HPDE6-E6E7 (cell line): ENCODE measurements around the gene NUMB.
A peak's percentile ranks its signal among the peaks of the same experiment; 100 is the strongest.
"Not testable (repeated sequence)": the region's sequence is repeated elsewhere in the genome, so short reads cannot be mapped to it uniquely, and the experiment has no call there.

Source experiments
- DNase-seq: peaks from one replicate; pipeline ENCODE4 v3.0.0; 2011; ENCODE audit warnings: missing footprints; ENCODE audit errors: extremely low spot score

NUMB gene

DNA sequence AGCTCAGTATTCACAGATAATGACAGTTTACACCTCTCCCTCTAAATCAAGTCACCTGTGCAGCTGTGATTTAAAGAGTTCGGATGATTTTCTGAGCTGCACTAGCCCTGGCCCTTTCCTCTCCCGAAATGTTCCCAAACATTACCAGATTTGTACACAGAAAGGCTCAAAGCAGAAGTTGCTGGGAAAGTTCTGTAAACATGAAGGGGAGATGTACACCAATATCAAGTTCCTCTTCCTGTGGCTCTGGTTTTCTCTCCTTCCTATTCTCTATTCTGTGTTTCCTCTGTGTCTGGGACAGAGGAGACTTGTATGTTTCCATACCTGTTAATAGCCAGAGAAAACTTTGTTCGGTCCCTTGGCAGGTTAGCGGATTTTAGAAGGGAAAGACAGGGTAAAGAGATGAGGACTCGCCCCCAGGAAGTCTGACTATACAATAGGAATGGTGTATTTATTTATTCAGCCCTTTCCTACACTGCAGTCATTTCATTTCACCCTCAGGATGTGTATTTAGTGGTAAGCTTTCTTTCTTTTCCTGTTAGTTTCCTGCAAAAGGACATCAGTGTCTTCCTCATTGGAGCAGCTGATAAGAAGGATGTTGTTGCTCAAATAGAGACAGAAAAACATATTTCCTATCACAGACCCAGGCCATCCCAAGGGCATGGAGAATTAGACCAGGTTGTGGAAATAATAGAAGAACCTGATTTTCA is 7.6 kb upstream of the NUMB start:
- no peak for DNase-seq

DNA sequence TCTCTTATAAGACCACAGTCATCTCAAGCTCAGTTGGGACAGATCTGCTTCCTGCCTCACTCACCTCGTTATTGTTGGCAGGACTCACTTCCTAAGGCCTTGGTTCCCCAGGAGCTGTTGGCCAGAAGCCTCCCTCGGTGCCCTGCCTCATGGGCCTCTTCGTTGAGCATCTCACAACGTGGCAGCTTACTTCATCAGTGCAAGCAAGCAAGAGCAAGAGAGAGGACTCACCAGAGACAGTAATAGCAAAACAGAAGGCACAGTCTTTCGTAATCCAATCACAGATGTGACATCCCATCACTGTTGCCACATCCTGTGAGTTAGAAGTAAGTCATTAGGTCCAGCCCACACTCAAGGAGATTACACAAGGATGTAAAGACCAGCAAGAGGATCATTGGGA is 5.1 kb upstream of the NUMB start:
- DNase-seq: peak; percentile 63

DNA sequence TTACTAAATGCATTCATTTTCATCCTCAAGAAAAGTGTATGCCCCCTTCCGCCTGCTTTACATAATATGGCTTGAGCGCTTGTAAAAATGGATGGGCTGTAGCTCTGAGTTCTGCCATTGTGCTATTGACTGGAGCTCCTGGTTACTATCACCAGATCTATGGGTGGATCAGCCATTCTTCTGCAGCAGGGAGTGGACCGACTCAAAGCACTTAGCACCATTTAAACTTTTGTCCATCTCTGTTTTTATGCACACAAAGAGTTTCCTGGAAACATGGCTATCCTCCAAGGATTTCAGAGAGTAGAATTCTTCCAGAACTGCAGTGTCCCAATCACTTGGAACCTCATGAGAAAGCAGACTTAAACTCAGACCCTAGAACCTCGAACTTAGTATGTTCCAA is 4.5 kb upstream of the NUMB start:
- DNase-seq: no peak

DNA sequence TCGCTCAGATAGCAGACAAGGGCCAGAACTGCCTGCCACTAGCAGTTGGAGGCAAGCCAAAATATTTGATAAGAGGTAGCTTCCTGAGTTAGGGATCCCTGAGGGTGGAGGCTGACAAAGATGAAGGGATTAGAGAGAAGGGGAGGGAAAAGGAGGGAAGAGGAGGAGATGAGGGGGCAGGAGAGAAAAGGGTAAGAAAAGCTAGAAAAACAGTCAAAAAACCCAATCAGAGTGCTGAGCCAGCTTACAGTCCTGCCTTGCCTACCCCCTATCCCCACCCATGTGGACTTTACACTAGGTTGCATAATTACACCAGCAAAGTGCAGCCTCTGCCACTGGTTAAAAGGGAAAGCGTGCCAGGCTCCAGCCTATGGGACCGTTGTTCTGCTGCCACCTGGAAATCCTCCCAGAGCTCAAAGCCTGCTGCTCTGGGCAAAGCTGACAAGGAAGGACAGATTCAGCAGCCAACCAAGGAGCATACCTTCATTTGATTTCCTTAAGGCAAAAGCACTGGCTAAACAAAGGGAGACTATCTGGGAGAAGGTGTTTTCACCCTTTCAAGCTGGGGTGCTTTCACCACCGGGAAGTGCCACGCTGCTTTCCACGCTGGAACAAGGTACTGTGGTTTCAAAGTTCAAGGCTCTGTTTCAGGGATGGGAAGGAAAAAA is 3.8 kb upstream of the NUMB start:
- DNase-seq: no peak

DNA sequence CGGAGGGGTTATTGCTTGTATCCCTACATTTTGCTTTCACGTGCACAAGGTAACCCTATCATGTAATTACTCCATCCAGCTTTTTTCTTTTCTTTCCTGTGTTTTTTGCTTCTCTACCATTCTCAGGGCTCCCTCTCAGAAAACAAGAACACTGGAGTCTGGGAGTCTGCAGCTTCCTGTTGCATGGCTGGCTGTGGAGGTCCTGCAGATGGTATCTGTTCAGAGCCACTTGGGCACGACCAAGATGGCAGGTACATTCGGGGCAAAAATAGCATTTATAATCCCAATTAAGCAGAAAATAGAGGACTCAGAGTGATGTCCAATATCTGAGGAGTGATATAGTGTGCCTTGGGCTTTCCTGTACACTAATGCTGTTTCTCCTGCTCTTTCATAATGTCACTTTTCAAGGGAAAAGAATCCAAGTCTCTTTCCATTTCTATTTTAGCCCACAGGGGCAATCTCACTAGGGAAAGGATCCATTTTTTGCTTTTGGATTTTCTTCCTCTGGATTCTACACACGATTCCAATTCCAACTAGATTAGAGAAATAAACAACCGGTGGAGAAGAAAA is 3.2 kb upstream of the NUMB start:
- DNase-seq: no peak

DNA sequence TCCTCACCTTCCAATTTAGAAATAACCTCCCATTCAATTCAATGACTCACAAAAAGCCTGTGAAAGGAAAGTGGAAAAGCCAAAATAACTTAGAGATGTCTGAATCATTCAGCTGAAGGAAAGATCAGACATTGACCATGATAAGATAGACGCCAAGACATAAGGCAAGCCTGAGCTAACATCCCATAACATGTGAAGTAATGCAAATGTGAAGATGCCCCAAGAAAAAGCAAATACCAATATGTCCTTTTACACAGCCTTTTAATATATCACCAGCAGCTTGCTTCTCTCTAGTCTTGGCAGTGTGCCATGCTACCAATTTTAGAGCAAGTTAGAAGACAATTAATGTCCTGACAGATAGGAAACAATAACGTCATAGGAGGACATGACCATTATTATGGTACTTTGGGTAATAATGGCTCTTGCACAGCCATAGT is 2.4 kb upstream of the NUMB start:
- DNase-seq: no peak

DNA sequence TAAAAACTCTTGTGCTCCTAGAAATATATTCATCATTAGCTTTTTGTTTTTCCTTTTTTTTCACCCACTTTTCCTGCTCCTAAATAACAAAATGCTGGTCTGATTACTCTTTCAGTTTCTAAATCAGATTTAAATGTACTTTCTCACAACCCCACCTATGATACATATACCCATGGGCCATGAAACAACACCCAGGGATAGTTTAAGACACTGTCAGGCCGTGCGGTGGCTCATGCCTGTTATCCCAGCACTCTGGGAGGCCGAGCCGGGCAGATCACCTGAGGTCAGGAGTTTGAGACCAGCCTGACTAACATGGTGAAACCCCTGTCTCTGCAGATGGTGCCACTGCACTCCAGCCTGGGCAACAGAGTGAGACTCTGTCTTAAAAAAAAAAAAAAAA is 1.6 kb upstream of the NUMB start:
- DNase-seq: no peak

DNA sequence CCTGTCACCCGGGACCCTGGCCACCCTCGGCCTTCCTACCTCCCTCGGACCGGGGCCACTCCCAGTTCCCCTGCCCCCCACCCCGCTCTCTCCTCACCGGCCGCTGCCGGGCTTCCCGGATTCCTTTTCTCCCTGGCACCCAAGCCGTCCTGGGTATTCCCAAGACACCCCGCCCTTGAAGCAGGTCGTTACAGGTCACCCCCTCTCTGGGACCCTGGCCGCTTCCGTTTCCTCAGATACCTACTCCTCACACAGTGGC is 493 bp downstream of the NUMB start:
- no peak for DNase-seq

DNA sequence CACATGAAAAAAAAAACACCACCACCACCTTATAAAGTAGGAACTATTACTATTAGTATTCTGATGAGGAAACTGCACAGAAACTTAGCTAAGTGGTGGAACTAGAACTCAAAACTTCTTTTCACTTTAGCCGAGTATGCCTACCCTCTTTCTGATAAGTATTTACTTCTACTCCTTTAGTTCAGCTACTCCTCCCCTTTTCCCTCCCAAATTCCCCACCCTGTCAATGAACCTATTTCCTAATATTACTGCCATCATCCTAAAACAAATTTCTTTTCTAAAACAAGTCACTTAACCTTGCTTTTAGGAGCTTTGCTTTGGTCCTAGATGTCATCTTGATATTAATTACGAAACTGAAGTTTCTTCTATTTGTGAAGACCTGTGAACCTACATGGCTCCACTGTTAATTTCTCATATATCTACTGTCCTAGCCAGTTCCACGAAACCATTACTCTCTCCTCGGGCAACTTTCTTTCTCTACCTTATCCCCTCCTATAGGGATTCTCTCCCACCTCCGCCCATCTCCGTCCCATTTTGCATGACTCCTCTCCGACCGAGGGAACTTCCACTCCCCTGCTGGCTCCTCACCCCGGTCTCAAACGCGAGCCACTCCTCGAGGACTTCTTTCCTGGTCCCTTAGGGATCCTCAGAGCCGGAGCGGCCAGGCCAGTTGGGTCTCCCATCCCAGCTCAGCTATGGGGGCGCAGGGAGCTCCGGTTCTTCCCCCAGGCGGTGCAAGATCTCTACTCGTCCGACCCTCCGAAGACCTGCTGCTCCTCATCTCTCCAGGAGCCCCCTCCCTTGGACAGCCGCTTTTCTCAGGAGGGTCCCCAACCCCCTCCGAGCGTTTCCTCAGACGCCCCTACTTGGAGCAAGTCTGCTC is 1.1 kb downstream of the NUMB start:
- DNase-seq: no peak

DNA sequence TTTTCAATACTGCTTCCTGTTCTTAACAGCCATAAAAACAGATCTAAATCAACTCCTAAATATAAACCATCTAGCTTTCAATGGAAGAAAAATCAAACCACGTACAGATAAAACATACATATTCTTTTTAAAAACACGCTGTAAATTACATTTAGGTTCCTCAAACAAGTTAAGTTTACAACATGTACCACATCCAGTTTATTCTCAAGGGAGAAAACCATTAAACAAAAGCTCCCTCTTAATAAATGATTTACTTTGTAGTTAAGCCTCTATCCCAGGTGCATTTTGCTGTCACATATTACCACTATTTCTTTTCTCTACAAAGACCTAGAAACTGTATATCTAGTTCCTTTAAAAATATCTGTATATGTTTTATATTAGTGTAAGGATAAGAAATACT is 3.1 kb downstream of the NUMB start:
- no peak for DNase-seq

DNA sequence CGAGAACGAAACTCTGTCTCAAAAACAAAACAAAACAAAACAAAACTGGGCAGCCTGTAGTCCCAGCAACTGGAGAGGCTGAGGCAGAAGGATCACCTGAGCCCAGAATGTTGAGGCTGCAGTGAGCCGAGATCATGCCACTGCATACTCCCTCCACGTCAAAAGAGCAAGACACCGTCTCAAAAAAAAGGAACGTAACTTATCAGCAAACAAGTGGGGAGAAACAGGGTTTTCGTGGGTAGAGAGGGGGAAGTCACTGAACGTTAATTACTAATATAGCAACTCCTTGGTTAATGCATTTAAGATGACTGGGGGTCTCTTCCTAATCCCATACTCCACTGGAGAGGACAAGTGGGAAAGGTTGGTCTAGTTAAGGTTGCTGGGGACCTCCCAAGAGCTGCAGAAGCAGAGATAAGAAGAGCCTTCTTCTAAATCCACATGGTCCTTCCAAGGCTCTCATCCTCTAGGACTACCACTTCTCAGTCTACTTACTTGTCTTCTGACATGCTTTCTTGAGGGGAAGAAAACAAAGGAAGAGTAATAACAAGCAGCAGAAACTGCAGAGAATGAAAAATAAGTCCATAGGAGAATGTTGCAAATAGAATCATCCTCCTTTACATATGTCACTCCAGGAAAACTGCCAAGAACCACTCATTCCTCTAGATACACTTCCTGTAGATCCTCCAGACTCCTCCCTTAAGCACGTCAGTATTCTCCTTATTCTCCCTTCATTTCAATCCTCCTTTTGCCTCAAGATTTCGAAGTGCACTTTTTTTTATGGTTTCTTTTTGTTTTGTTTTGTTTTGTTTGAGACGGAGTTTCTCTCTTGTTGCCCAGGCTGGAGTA is 5.8 kb downstream of the NUMB start:
- DNase-seq: no peak

DNA sequence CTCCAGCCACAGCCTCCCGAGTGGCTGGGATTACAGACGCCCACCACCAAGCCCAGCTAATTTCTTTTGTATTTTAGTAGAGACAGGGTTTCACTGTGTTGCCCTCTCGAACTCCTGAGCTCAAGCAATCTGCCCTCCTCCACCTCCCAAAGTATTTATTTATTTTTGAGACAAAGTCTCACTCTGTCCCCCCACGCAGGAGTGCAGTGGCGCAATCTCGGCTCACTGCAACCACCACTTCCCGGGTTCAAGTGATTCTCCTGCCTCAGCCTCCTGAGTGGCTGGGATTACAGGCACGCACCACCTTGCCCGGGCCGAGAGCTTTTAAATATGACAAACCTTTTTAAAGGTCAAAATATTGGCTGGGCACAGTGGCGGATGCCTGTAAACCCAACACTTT is 14.6 kb downstream of the NUMB start:
- no peak for DNase-seq

DNA sequence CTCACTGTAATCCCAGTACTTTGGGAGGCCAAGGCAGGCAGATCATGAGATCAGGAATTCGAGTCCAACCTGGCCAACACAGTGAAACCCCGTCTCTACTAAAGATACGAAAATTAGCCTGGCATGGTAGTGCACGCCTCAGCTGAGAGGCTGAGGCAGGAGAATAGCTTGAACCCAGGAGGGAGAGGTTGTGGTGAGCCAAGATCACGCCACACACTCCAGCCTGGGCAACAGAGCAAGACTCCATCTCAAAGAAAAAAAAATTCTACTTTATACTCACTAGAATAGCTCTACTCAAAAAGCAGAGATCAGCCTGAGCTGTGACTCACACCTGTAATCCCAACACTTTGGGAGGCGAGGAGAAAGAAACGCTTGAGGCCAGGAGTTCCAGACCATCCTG is 17.1 kb downstream of the NUMB start:
- DNase-seq: no peak

DNA sequence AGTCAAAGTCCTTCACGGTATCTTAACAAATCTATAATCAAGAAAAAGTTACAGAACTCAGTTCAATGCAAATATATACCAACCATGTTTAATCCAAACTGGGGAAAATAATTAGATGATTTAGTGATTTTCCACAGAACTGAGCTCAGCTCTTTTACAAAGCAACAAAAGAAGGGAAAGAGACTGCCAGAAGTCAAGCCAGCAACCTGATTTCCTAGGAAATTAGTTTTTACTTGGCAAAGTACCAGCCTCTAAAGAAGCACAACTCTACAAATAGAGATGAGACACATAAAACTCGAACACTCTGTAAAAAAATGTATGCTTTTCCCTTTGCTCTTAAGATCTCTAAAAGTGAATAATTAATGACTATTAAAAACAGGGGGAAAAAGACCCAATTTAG is 19.4 kb downstream of the NUMB start:
- no peak for DNase-seq

DNA sequence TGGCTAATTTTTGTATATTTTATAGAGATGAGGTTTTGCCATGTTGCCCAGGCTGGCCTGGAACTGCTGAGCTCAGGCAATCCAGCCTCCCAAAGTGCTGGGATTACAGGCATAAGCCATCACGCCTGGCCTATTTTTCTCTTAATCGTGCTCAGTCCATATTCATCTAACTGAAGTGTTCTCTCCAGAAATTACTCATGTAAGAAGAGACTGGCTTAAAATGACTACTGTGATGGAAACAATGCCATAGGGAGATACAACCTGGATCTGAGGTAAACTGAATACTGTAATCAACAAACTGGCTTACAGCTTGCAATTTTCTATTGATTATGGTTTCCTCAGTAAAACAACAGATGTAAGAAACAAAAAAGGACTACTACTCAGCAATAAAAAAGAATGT is 21.1 kb downstream of the NUMB start:
- DNase-seq: no peak

DNA sequence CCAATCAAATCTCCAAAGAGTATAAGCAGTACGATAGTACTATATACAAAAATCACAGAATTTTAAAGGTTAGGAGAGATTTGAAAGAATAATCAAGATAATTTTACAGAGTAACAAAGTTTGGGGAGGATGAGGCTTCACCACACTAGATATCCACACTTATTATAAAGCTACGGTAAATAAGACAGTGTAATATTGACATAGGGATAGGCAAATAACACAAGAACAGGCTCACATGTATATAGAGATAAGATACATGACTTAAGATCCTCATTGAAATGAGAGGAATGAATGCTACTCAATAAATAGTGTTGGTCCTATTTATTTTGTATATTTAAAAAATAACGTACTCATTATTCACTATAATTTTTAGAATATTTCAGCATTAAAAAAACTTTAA is 26.2 kb downstream of the NUMB start:
- DNase-seq: no peak

DNA sequence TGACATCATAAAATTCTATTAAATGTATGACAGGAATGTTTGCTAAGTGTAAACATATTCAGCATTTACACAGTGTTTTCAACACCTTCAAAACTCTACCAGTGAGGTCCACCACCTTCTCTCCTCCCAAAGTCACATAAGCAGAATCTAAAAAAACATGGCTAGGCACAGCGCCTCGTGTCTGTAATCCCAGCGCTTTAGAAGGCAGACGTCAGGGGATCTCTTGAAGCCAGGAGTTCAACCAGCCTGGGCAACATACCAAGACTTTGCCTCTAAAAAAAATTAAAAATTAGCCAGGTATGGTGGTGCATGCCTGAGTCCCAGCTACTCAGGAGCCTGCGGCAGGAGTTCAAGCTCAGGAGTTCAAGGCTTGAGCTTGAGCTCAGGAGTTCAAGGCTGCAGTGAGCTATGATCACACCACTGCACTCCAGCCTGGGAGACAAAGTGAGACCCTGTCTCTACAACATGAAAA is 30.0 kb downstream of the NUMB start:
- no peak for DNase-seq

DNA sequence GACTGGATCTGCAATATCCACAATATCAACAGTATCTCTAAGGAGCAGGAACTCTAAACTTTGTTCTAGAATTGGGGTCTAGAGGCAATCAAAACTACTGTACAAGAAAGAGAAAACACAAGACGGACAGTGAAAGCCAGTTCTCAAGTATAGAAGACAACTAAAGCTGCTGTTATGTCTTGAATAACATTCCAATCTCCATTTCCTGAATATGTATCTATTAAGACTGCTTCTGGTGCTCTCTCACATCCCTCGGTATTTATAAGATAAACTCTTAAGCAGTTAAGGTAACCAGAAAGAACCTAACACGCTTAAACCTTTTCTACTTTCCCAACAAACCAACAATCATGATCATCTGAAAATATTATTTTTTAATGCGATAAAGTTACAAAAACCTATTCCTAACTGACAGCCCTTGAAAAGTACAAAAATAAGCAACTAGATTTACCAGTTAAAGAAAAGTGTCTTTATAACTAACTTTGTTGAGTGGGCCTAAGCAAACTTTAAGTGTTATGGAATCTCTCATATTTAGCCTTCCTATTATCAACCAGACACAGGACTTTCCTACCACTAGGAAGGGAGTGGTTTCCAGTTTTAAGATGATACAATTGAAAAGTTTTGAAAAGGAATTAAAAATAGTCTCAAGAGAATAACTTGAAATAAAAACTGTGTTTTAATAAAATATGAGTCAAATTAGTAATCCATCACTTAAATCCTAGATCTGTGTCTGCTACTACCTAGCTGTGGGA is 30.7 kb downstream of the NUMB start:
- no peak for DNase-seq

DNA sequence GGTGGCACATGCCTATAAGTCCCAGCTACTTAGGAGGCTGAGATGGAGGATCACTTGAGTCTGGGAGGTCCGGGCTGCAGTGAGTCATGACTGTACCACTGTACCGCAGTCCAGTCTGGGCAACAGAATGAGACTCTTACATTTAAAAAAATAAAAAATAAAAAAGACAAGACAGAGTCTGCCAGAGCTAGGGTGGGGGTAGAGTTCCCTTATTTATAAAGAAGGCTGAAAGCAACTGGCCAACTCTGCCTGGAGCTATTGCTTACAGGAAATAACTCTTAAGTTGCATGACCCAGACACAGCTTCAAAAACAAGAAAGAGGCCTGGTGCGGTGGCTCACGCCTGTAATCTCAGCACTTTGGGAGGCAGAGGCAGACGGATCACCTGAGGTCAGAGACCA is 31.5 kb downstream of the NUMB start:
- no peak for DNase-seq

DNA sequence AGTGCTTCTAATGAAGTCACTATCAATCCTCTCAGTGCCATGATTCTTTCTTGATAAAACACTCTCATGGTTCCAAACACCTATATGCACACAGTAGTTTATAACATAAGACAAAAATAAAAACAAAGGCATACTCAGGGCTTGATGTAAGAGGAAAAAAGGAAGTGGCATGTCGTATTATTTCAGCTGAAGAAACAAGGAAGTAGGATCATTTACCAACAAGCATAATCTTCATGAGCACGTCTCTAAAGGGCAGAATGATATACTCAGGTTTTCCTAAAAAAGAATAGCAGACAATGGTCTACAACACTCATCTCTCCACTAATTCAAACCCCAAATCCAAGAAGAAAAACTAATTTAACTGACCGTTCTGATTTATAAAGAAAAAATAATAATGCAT is 33.9 kb downstream of the NUMB start:
- DNase-seq: no peak

DNA sequence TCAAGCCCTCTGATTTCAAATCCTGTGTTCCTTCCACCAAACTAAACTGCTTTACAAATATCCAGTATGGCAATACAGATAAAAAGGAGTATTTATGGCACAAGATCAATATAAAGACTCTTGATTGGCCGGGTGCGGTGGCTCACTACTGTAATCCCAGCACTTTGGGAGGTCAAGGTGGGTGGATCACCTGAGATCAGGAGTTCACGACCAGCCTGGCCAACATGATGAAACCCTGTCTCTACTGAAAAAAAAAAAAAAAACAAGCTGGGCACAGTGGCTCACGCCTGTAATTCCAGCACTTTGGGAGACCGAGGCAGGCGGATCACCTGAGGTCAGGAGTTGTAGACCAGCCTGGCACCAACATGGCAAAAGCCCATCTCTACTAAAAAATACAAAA is 35.3 kb downstream of the NUMB start:
- DNase-seq: not testable (repeated sequence)
